Activated T-cell treated with anti-CD3 and anti-CD28 coated beads, Interleukin-2, amount 50 U/mL, for 72 hours (primary cell): ENCODE results near the gene NMD3. TPM values are rescaled to one million over a fixed set of nuclear protein-coding genes. Genes with fewer than 3 reads are reported as not detected.

Source experiments
- ATAC-seq, 2 donors: fragments of 150-1000 bp; cut with Tn5 transposase; replicated peaks in 1 of 2; 2 replicates each; pipeline ENCODE4 v1.10.0; 2021; ENCODE audit warnings: moderate library complexity in 2 of 2, mild to moderate bottlenecking in 1 of 2
- DNase-seq, 2 donors: peaks; one replicate each; pipeline ENCODE4 v3.0.0; 2021 to 2022; ENCODE audit warnings: mixed read lengths in 1 of 2
- H3K27ac Mint-ChIP-seq: one replicate; pipeline ENCODE4 v1.8.0; 2022; ENCODE audit warnings: mild to moderate bottlenecking, moderate library complexity, mixed read lengths
- H3K27me3 Mint-ChIP-seq: one replicate; pipeline ENCODE4 v1.8.0; 2022; ENCODE audit warnings: low read depth, mixed read lengths
- H3K36me3 Mint-ChIP-seq, 2 donors: one replicate each; pipeline ENCODE4 v1.8.0; 2022; ENCODE audit warnings: mixed read lengths in 2 of 2, mild to moderate bottlenecking in 1 of 2; ENCODE audit not compliant: insufficient read depth in 2 of 2
- H3K4me1 Mint-ChIP-seq: one replicate; pipeline ENCODE4 v1.8.0; 2022; ENCODE audit warnings: low read depth, mixed read lengths
- H3K4me3 Mint-ChIP-seq, 2 donors: one replicate each; pipeline ENCODE4 v1.8.0; 2022; ENCODE audit warnings: mild to moderate bottlenecking in 2 of 2, mixed read lengths in 2 of 2, moderate library complexity in 2 of 2
- H3K9me3 Mint-ChIP-seq, 2 donors: one replicate each; pipeline ENCODE4 v1.8.0; 2022; ENCODE audit warnings: mixed read lengths in 2 of 2
- total RNA-seq, 2 donors: library from RNA; stranded (reverse); gene quantifications; one replicate each; pipeline ENCODE4 v1.2.3, GENCODE V29; 2022

The NMD3 gene
- total RNA-seq, 2 donors from 2014 or later: 54.5 to 55.7 TPM

GRCh38 chr3:161213644-161214043 lies 7.5 kb upstream of the NMD3 start:
- Mint-ChIP-seq H3K36me3 (no peaks in the 10 kb centered on the region), H3K4me3 (no peak overlapping the region), H3K4me1 (no peaks in the 10 kb centered on the region), H3K9me3 (no peaks in the 10 kb centered on the region), H3K27me3 (peaks cover 9% of the 10 kb centered on the region), H3K27ac (no peak overlapping the region)
- no peak for DNase-seq
- no peak for ATAC-seq

GRCh38 chr3:161215185-161215584 lies 5.9 kb upstream of the NMD3 start:
- DNase-seq: no peak
- peaks cover 0 to under 1% of the 10 kb centered on the region in 2 donors for H3K9me3 Mint-ChIP-seq
- no peak overlapping the region for H3K27ac Mint-ChIP-seq
- peaks cover 0 to 3% of the 10 kb centered on the region in 2 donors for H3K36me3 Mint-ChIP-seq
- H3K4me3 Mint-ChIP-seq: no peak overlapping the region
- no peak for ATAC-seq
- peaks cover 2% of the 10 kb centered on the region for H3K4me1 Mint-ChIP-seq
- peaks cover 9% of the 10 kb centered on the region for H3K27me3 Mint-ChIP-seq

- Mint-ChIP-seq H3K4me1 (peaks cover 14% of the 10 kb centered on the region), H3K36me3 (peaks cover 0 to 5% of the 10 kb centered on the region in 2 donors), H3K4me3 (no peak overlapping the region), H3K9me3 (peaks cover 0 to 2% of the 10 kb centered on the region in 2 donors), H3K27me3 (peaks cover 9% of the 10 kb centered on the region), H3K27ac (no peak overlapping the region)
- no peak for DNase-seq
- ATAC-seq: no peak
Measured at GRCh38 chr3:161217496-161217895, 3.6 kb upstream of the NMD3 start.

- Mint-ChIP-seq H3K4me1 (peaks cover 28% of the 10 kb centered on the region), H3K36me3 (peaks cover 4 to 5% of the 10 kb centered on the region in 2 donors), H3K4me3 (peak overlapping the region; percentile 29 to 77), H3K27ac (peak overlapping the region; percentile 54), H3K9me3 (peaks cover 0 to 2% of the 10 kb centered on the region in 2 donors), H3K27me3 (peaks cover 9% of the 10 kb centered on the region)
- DNase-seq (no peak), ATAC-seq (no peak)
Measured at GRCh38 chr3:161219495-161219894, 1.6 kb upstream of the NMD3 start.

GRCh38 chr3:161221806-161222600 lies 892 bp downstream of the NMD3 start:
- no peak for DNase-seq

GRCh38 chr3:161222662-161223061 lies 1.6 kb downstream of the NMD3 start:
- peaks cover 28% of the 10 kb centered on the region for H3K4me1 Mint-ChIP-seq
- no peaks in the 10 kb centered on the region for H3K27me3 Mint-ChIP-seq
- H3K4me3 Mint-ChIP-seq: peak overlapping the region; percentile 87 to 88
- H3K36me3 Mint-ChIP-seq: peaks cover 5 to 15% of the 10 kb centered on the region in 2 donors
- no peak for DNase-seq
- no peak for ATAC-seq
- H3K9me3 Mint-ChIP-seq: peaks cover 0 to 2% of the 10 kb centered on the region in 2 donors
- H3K27ac Mint-ChIP-seq: peak overlapping the region; percentile 84

More at GRCh38 chr3:161221806-161222600, 892 bp downstream of the NMD3 start:
- Mint-ChIP-seq H3K4me3 (peak overlapping the region; percentile 87 to 88), H3K9me3 (peaks cover 0 to 2% of the 10 kb centered on the region in 2 donors), H3K27ac (peak overlapping the region; percentile 84), H3K36me3 (peaks cover 5 to 13% of the 10 kb centered on the region in 2 donors), H3K4me1 (peaks cover 28% of the 10 kb centered on the region), H3K27me3 (no peaks in the 10 kb centered on the region)
- ATAC-seq: no peak

GRCh38 chr3:161224786-161225185 lies 3.7 kb downstream of the NMD3 start:
- Mint-ChIP-seq H3K4me1 (peaks cover 28% of the 10 kb centered on the region), H3K4me3 (peak overlapping the region in 1 of 2 donors; percentile 47), H3K9me3 (peaks cover 0 to 2% of the 10 kb centered on the region in 2 donors)

GRCh38 chr3:161230621-161231171 lies 9.6 kb downstream of the NMD3 start:
- ATAC-seq: no peak
- DNase-seq: no peak
- Mint-ChIP-seq H3K36me3 (peaks cover 0 to 12% of the 10 kb centered on the region in 2 donors), H3K9me3 (no peaks in the 10 kb centered on the region), H3K4me3 (no peak overlapping the region), H3K27me3 (no peaks in the 10 kb centered on the region), H3K27ac (no peak overlapping the region), H3K4me1 (no peaks in the 10 kb centered on the region)

More at GRCh38 chr3:161224786-161225185, 3.7 kb downstream of the NMD3 start:
- DNase-seq (no peak), ATAC-seq (no peak)
- Mint-ChIP-seq H3K36me3 (peaks cover 3 to 15% of the 10 kb centered on the region in 2 donors), H3K27me3 (no peaks in the 10 kb centered on the region), H3K27ac (no peak overlapping the region)

- DNase-seq: no peak
- H3K4me3 Mint-ChIP-seq: no peak overlapping the region
- no peak for ATAC-seq
- no peaks in the 10 kb centered on the region for H3K9me3 Mint-ChIP-seq
- no peaks in the 10 kb centered on the region for H3K4me1 Mint-ChIP-seq
- H3K36me3 Mint-ChIP-seq: peaks cover 0 to 16% of the 10 kb centered on the region in 2 donors
- H3K27ac Mint-ChIP-seq: no peak overlapping the region
- no peaks in the 10 kb centered on the region for H3K27me3 Mint-ChIP-seq
Measured at GRCh38 chr3:161231861-161232260, 10.8 kb downstream of the NMD3 start.

GRCh38 chr3:161233557-161233956 lies 12.4 kb downstream of the NMD3 start:
- Mint-ChIP-seq H3K9me3 (no peaks in the 10 kb centered on the region), H3K27ac (no peak overlapping the region), H3K36me3 (peaks cover 0 to 22% of the 10 kb centered on the region in 2 donors), H3K4me1 (no peaks in the 10 kb centered on the region), H3K27me3 (no peaks in the 10 kb centered on the region), H3K4me3 (no peak overlapping the region)
- ATAC-seq (no peak), DNase-seq (no peak)

GRCh38 chr3:161236240-161236639 lies 15.1 kb downstream of the NMD3 start:
- Mint-ChIP-seq H3K4me1 (no peaks in the 10 kb centered on the region), H3K36me3 (peaks cover 0 to 31% of the 10 kb centered on the region in 2 donors), H3K9me3 (no peaks in the 10 kb centered on the region), H3K27ac (no peak overlapping the region), H3K27me3 (no peaks in the 10 kb centered on the region), H3K4me3 (no peak overlapping the region)
- DNase-seq (no peak), ATAC-seq (no peak)

GRCh38 chr3:161239700-161240099 lies 18.6 kb downstream of the NMD3 start:
- Mint-ChIP-seq H3K27me3 (no peaks in the 10 kb centered on the region), H3K4me3 (no peak overlapping the region), H3K9me3 (no peaks in the 10 kb centered on the region), H3K4me1 (no peaks in the 10 kb centered on the region), H3K27ac (peak overlapping the region; percentile 22), H3K36me3 (peaks cover 0 to 30% of the 10 kb centered on the region in 2 donors)
- ATAC-seq (no peak), DNase-seq (no peak)

- Mint-ChIP-seq H3K36me3 (peaks cover 2 to 25% of the 10 kb centered on the region in 2 donors), H3K27ac (no peak overlapping the region), H3K27me3 (no peaks in the 10 kb centered on the region), H3K9me3 (no peaks in the 10 kb centered on the region), H3K4me1 (no peaks in the 10 kb centered on the region), H3K4me3 (no peak overlapping the region)
- ATAC-seq (no peak), DNase-seq (no peak)
Measured at GRCh38 chr3:161244538-161244937, 23.4 kb downstream of the NMD3 start.
